GM23248 (cell line): Measurements from ENCODE around the gene C19orf12.

ENCODE experiments used
- EZH2 ChIP-seq: fragments of 200-600 bp; sonication (generic); IDR thresholded peaks from 2 replicates; pipeline ENCODE4 v1.6.1; 2018; ENCODE audit warnings: antibody characterized with exemption, mild to moderate bottlenecking; ENCODE audit not compliant: insufficient read depth, poor library complexity, severe bottlenecking
- EZH2phosphoT487 ChIP-seq: fragments of 200-600 bp; sonication (generic); IDR thresholded peaks from 2 replicates; pipeline ENCODE4 v1.6.1; 2018; ENCODE audit warnings: antibody characterized with exemption, moderate library complexity, mild to moderate bottlenecking, low read depth; ENCODE audit not compliant: insufficient read depth

DNA sequence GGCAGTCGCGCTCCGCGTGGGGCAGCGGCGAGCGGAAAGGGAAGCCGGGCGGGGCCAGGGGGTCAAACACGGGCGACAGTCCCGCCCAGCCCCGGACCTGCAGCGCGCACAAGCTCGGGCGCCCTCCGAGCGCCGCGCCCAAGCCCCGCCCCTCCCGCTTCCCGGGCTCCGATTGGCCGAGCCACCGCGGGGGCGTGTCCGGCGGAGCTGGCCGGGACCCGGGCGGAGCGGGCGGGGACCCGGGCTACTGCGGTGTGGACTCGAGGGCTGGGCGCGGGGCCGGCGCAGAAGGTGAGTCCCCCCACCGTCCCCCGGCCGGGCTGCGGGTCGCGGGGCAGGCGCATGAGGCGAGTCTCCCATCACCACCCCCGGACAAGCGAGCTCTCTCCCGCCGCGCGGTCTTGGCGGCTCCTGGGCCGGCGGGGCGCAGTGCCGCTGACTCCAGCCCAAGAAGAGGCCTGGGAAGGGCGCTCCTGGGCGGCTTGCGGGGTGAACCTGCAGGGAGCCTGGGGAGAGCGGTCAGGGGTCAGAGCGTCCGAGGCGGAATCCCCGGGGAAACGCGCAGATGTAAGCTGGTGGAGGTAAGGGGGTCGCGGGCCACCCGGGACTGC is 49.7 kb downstream of the C19orf12 start, which contains the start of gene PLEKHF1:
- TF ChIP-seq EZH2 (no peak), EZH2phosphoT487 (no peak)
